Stimulated activated CD4-positive, alpha-beta T cell treated with anti-CD3 and anti-CD28 coated beads, Interleukin-1b, Interleukin-23, amount 100 ng/mL, for 48 hours (primary cell): ENCODE measurements around the gene TM2D3.

Source experiments
- DNase-seq: peaks from one replicate; pipeline ENCODE4 v3.0.0-alpha.2; 2020

The TM2D3 gene

DNA sequence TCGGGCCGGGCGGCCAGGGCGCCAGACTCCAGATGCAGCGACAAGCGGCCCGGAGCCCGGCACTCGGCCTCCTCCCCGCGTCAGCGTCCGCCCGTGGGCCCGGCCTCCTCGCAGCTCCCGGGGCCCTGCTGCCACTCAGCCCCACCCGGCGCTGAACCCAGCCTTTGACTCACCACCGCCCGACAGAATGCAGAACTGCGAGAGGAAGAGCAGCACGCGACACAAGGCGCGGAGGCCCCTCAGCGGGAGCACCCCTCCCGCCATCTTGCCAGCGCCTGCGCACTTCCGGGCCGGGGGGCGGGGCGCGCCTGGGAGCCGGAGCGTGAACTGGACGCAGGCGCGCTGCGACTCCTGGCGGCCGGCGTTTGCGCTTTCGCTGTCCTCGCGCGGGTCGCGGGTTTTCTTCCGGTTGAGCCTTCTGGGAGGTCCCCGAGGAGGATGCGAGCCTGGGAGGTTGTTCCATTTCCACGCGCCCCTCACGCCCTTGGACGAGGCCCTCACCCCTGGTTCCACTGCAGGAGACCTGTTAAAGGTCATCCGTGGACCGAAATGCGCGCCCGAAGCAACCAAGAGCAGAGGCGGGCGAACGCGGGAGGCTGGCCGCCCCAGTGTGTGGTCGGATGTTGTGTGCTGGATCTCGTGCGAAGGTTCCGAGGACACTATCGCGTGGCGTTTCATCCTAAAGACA is at the start of gene TM2D3:
Gene TM2D3 (minus strand): TSS at position 284 of the 688 bp plus-strand sequence. CDS start 20 bp downstream, at position 264.
- DNase-seq: peak; percentile 94

GRCh38 chr15:101698314-101698713 is 46.1 kb upstream of the TM2D3 start:
- no peak for DNase-seq

DNA sequence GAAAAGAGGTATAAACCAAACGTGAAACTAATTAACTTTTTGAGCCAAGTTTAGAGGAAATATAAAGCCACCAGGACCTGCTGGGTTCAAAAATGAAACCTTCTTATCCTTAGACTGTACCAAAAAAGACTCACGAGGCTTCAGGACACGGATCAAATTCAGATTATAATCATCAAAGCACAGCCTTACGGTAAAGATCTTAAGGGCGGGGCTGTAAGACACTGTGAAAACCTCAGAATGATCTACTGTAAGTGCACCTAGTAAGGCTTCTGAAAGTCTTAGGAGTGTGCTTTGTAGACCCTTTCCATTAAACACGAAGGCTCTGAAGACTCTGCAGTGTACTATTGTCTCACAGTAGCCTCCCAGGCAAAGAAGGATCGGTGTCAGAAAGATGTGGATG is 45.3 kb upstream of the TM2D3 start:
- DNase-seq: no peak

DNA sequence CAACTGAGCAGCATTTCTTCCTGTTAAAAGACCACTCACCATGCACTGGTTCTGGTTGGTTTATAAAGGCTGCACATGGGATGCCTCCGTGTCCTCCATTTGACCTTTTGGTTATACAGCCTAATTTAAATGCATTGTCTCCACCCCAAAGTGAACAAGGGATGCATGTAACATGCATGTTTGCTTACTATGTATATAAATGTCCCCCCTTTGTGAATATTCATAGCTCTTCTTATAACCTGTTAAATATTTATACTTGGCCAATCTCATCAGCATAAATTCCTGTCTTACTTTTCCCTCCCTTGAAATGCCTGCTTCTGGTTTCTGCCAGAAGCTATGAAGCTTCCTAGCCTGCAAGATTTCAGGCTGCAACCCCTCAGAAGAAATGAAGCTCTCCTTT is 44.6 kb upstream of the TM2D3 start:
- DNase-seq: no peak

DNA sequence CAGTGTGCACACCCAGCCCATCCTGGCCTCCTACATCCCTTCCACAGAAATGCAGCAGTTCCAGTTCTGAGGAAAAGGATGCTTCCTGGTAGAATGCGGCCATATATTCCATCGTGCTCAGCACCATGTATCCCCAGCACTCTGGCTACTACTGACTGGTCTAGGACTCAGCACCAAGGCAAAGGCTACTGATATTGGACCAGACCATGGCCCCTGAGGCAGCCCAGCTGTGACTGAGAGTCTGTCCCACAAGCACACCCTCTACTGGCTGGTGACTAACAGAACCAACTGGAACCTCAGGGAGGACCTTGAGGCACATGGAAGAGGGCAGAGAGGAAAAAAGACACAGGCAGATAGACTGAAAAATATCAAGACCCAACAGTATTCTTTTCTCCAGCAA is 42.1 kb upstream of the TM2D3 start:
- no peak for DNase-seq

DNA sequence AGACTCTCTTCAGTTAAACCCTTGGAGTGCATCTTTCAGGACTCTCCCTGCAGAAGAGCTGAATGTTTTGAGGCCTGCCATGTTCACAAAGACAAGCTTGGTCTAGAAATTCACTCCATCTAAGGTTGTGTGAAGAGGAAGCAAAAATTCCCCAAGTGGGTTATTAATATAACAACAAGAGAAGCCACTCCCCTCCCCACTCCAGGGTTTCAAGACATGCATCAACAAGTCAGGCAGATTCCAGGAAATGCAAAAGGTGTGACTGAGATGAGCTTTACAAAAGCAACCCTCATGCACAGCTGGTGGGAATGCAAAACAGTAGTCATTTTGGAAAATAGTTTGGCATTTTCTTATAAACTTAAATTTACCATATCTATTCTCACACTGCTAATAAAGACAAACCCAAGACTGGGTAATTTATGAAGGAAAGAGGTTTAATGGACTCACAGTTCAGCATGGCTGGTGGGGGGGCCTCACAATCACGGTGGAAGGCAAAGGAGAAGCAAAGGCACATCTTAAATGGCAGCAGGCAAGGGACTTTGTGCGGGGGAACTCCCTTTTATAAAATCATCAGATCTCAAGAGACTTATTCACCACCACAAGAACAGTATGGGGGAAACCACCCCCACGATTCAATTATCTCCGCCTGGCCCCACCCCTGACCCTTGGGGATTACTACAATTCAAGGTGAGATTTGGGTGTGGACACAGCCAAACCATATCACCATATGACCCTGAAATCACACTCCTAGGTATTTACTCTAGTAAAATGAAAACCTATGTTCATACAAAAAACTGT is 40.8 kb upstream of the TM2D3 start:
- DNase-seq: peak; percentile 30

DNA sequence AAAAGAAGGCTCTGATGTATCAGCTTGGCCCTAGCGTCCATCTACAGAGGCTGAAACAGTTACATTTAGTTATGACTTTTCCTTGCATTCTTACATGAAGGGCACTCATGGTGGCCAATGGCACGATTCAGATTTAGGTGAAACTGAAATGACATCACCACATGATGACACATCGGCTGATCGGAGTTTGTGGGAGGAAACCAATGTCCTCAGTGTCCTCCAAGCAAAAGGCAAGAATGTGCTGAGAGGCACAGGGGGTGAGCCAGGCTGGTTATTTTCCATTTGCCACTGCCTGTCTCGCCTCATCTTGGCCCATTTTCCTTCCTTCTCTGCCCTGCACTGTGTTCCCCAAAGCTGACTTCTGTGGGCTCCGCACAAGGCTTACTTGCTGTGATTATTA is 37.7 kb upstream of the TM2D3 start:
- peak; percentile 50 for DNase-seq

DNA sequence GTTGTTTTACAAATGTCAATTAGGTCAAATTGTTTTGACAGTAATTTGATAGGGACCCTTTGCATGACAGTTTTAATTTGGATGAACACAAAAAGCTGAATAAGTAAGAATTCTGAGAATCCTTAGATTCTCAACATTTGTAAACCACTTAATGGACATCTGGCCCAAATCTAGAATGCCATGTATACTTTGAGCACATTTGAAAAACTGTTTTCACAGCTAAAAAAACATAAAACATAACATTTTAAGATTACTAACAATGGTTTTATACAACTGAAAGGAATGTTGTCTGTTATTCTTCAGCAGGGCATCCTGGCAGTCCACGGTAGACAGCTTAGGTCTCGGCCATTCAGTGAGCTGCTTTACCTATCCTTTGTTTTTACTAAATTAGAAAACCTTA is 34.5 kb upstream of the TM2D3 start:
- no peak for DNase-seq

GRCh38 chr15:101684877-101685276 is 32.7 kb upstream of the TM2D3 start:
- DNase-seq: no peak

DNA sequence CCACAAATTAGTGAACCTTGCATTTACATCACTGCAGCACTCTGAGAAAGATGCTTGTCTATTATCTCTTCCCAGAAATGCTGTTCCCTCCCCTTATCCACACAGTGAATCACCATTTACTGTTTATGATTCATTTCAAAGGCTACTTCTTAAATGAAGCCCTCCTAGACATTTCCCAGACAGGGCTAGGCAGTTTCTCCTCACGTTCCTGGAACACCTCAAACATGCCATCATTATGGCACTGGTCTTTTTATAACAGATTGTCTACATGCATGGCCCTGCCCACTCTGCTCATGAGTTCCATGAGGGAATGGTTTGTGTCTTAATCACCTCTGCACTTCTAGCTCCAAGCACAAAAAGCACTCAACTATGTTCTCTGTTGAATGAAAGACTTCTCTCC is 32.2 kb upstream of the TM2D3 start:
- DNase-seq: no peak

DNA sequence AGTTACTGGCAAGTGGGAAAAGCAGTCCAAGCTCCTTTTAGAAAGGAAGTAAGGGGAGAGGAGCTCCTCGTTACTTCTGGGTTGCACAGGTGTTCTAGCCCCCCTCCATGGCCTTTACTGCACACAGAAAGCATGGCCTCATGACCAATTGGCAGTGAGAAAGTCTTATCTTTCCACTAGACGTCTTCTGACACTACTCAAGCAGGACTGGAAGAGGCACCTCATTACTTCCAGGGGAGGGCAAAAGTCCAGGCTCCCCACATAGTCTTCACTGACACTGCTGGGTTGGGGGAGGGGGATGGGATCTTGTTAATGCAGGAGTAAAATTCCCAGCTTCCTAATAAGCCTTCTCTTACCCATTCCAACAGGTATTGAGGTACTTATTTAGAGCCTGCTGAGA is 27.6 kb upstream of the TM2D3 start:
- no peak for DNase-seq

DNA sequence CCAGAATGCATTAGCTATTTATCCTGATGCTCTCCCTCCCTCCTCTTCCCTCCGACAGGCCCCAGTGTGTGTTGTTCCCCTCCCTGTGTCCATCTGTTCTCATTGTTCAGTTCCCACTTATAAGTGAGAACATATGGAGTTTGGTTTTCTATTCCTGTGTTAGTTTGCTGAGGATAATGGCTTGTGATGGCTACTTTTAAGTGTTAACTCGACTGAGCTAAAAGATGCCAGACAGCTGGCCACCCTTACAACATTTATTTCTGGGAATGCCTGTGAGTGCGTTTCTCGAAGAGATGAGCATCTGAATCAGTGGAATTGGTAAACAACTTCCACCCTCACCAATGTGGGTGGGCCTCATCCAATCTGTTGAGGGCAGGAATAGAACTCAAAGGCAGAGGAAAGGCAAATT is 24.7 kb upstream of the TM2D3 start:
- DNase-seq: no peak

- DNase-seq: no peak
Measured at GRCh38 chr15:101675796-101676582, 23.8 kb upstream of the TM2D3 start.

- no peak for DNase-seq
Measured at GRCh38 chr15:101675015-101675414, 22.8 kb upstream of the TM2D3 start.

- no peak for DNase-seq
Measured at GRCh38 chr15:101672298-101672697, 20.1 kb upstream of the TM2D3 start.

GRCh38 chr15:101669744-101670143 is 17.6 kb upstream of the TM2D3 start:
- no peak for DNase-seq

DNA sequence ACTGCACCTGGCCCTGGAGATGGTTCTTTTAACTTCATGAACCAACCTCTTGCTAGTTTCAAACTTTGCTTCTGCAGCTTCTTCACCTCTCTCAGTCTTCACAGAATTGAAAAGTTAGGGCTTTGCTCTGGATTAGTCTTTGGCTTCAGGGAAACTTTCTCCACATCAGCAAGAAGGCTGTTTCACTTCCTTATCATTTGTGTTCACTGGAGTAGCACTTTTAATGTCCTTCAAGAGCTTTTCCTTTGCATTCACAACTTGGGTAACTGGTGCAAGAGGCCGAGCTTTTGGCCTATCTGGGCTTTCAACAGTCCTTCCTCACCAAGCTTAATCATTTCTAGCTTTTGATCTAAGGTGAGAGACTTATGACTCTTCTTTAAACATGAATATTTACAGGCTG is 15.7 kb upstream of the TM2D3 start:
- no peak for DNase-seq

- no peak for DNase-seq
Measured at GRCh38 chr15:101664303-101664913, 12.2 kb upstream of the TM2D3 start.

DNA sequence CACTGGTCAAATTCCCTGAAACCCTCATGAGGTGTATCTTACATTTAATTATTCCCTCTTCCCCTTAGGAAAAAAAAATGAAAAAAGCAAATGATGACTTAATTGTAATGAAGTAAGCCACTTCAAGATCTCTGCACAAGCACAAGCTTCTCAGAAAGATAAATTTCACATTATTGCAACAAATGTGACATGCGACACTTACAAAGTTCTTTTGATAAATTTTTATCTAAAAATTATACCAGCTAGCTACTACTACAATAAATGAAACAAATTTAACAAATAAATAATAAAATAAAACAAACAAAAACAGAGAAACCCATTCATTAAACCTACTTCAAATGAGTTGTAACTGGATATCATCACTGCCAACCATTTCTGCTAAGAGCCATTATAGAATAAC is 10.0 kb upstream of the TM2D3 start:
- no peak for DNase-seq

- DNase-seq: no peak
Measured at GRCh38 chr15:101660005-101660404, 7.8 kb upstream of the TM2D3 start.

- no peak for DNase-seq
Measured at GRCh38 chr15:101657968-101658784, 6.0 kb upstream of the TM2D3 start.

DNA sequence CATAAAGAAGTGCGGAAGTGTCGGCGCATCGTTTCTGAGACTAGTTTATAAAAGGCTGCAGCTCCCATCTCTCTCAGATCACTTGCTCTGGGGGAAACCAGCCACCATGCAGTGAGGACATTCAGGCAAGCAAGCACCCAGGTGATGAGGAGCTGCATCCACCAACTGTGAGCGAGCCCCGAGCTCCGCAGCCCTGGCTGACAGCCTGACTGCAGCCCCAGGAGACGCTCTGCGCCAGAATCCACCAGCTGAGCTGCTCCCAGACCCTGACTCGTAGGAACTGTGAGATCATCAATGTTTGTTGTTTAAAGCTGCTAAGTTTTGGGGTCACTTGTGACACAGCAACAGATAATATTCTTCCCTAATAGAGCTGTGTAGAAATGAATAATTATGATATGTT is 5.0 kb upstream of the TM2D3 start:
- no peak for DNase-seq
